HFF-Myc (cell line): ENCODE results near the gene ST8SIA5.

Experiments
- DNase-seq: peaks from one replicate; pipeline ENCODE4 v3.0.0-alpha.2; 2011; ENCODE audit warnings: low read depth; ENCODE audit errors: extremely low read depth
- H3K4me3 ChIP-seq: replicated peaks from 2 replicates; pipeline ENCODE4 v1.5.1; 2011; ENCODE audit warnings: low read depth, mild to moderate bottlenecking, control low read depth, low read length
- CTCF ChIP-seq: IDR thresholded peaks from 2 replicates; pipeline ENCODE4 v1.5.1; 2012; ENCODE audit warnings: mild to moderate bottlenecking, low read depth, low read length, control low read depth; ENCODE audit errors: missing control alignments

The ST8SIA5 gene

GRCh38 chr18:46771141-46771540, 14.3 kb upstream of the ST8SIA5 start:
- no peak for TF ChIP-seq CTCF
- H3K4me3 ChIP-seq, result no peak overlapping the region
- DNase-seq, result no peak

GRCh38 chr18:46770708-46771107, 13.9 kb upstream of the ST8SIA5 start:
- no peak for DNase-seq
- no peak overlapping the region for H3K4me3 ChIP-seq
- TF ChIP-seq CTCF, result no peak

GRCh38 chr18:46768166-46768921, 11.5 kb upstream of the ST8SIA5 start:
- no peak for DNase-seq
- TF ChIP-seq CTCF, result no peak
- H3K4me3 ChIP-seq, result no peak overlapping the region

GRCh38 chr18:46767217-46767616, 10.4 kb upstream of the ST8SIA5 start:
- TF ChIP-seq CTCF, result no peak
- no peak overlapping the region for H3K4me3 ChIP-seq
- DNase-seq, result no peak

- H3K4me3 ChIP-seq, result no peak overlapping the region
- TF ChIP-seq CTCF, result no peak
- DNase-seq, result no peak
Measured at GRCh38 chr18:46764586-46764985, 7.7 kb upstream of the ST8SIA5 start.

GRCh38 chr18:46761059-46761769, 4.4 kb upstream of the ST8SIA5 start:
- no peak for DNase-seq
- no peak for TF ChIP-seq CTCF
- H3K4me3 ChIP-seq, result no peak overlapping the region

GRCh38 chr18:46759890-46760289, 3.0 kb upstream of the ST8SIA5 start:
- DNase-seq, result no peak
- no peak for TF ChIP-seq CTCF
- H3K4me3 ChIP-seq, result no peak overlapping the region
